AG08396 (cell line): Measurements from ENCODE around the gene ARHGAP27.
"Not testable (repeated sequence)": the region's sequence is repeated elsewhere in the genome, so short reads cannot be mapped to it uniquely, and the experiment has no call there.

Source experiments
- DNase-seq: peaks from one replicate; pipeline ENCODE4 v3.0.0; 2012; ENCODE audit warnings: low spot score, mixed read lengths

Gene ARHGAP27

GRCh38 chr17:45357364-45357997 lies 75.2 kb downstream of the ARHGAP27 start:
- no peak for DNase-seq

- DNase-seq, result no peak
Observed at GRCh38 chr17:45355087-45355486, 77.6 kb downstream of the ARHGAP27 start.

- no peak for DNase-seq
Observed at GRCh38 chr17:45353043-45353442, 79.6 kb downstream of the ARHGAP27 start.

- no peak for DNase-seq
Observed at GRCh38 chr17:45351831-45352230, 80.8 kb downstream of the ARHGAP27 start.

- DNase-seq, result no peak
Observed at GRCh38 chr17:45347444-45347843, 85.2 kb downstream of the ARHGAP27 start.

- no peak for DNase-seq
Observed at GRCh38 chr17:45346216-45347015, 86.3 kb downstream of the ARHGAP27 start.

- DNase-seq, result no peak
Observed at GRCh38 chr17:45345554-45346215, 87.0 kb downstream of the ARHGAP27 start.

- no peak for DNase-seq
Observed at GRCh38 chr17:45345246-45345553, 87.5 kb downstream of the ARHGAP27 start.

GRCh38 chr17:45343967-45344664 lies 88.6 kb downstream of the ARHGAP27 start:
- DNase-seq, result not testable (repeated sequence)
